NCI-H1092 treated with DMSO at 0.1 percent for 48 hours (cell line): ENCODE data around the gene PHC3.
A peak's percentile ranks its signal among the peaks of the same experiment; 100 is the strongest.
"Not testable (repeated sequence)": the region's sequence is repeated elsewhere in the genome, so short reads cannot be mapped to it uniquely, and the experiment has no call there.

Experiments used
- DNase-seq: peaks from one replicate; lab custom pipeline; 2025; lab: John Stamatoyannopoulos, UW

The PHC3 gene

GRCh38 chr3:170180908-170181885 lies at the start of gene PHC3:
Gene PHC3, minus strand, starts transcription at chr3:170181733. Its CDS starts 18 bp downstream, at chr3:170181715.
- peak; percentile 88 for DNase-seq

- no peak for DNase-seq
Measured at GRCh38 chr3:170228093-170228766, 46.7 kb upstream of the PHC3 start.

GRCh38 chr3:170226426-170226960 lies 45.0 kb upstream of the PHC3 start:
- DNase-seq = no peak

- no peak for DNase-seq
Measured at GRCh38 chr3:170225166-170225565, 43.6 kb upstream of the PHC3 start.

- DNase-seq = peak; percentile 20
Measured at GRCh38 chr3:170222647-170223541, 41.4 kb upstream of the PHC3 start.

- peak; percentile 96 for DNase-seq
Measured at GRCh38 chr3:170221924-170222646, 40.6 kb upstream of the PHC3 start, which contains the start of gene PRKCI. Gene PRKCI, plus strand, starts transcription at chr3:170222424. Its CDS starts 246 bp downstream, at chr3:170222670.

GRCh38 chr3:170220871-170221270 lies 39.3 kb upstream of the PHC3 start:
- no peak for DNase-seq

GRCh38 chr3:170219850-170220249 lies 38.3 kb upstream of the PHC3 start:
- DNase-seq = no peak

- no peak for DNase-seq
Measured at GRCh38 chr3:170211668-170212067, 30.1 kb upstream of the PHC3 start.

GRCh38 chr3:170207717-170208116 lies 26.2 kb upstream of the PHC3 start:
- DNase-seq = no peak

GRCh38 chr3:170206164-170206762 lies 24.7 kb upstream of the PHC3 start:
- DNase-seq = not testable (repeated sequence)

- DNase-seq = no peak
Measured at GRCh38 chr3:170205302-170205701, 23.8 kb upstream of the PHC3 start.

- DNase-seq = no peak
Measured at GRCh38 chr3:170204509-170204908, 23.0 kb upstream of the PHC3 start.

- no peak for DNase-seq
Measured at GRCh38 chr3:170204023-170204472, 22.5 kb upstream of the PHC3 start.

GRCh38 chr3:170203457-170203856 lies 21.9 kb upstream of the PHC3 start:
- DNase-seq = no peak

GRCh38 chr3:170201527-170201926 lies 20.0 kb upstream of the PHC3 start:
- no peak for DNase-seq

- DNase-seq = no peak
Measured at GRCh38 chr3:170200987-170201386, 19.5 kb upstream of the PHC3 start.

- no peak for DNase-seq
Measured at GRCh38 chr3:170196833-170197232, 15.3 kb upstream of the PHC3 start.

GRCh38 chr3:170195759-170196158 lies 14.2 kb upstream of the PHC3 start:
- DNase-seq = not testable (repeated sequence)
